Measurements from ENCODE around the gene MYCN. TPM values are rescaled to one million over a fixed set of nuclear protein-coding genes. Genes with fewer than 3 reads are reported as not detected.

MYCN gene
- total and polyA plus RNA-seq, 4 donors: 0.16 to 1.3 TPM; not detected in 2

DNA sequence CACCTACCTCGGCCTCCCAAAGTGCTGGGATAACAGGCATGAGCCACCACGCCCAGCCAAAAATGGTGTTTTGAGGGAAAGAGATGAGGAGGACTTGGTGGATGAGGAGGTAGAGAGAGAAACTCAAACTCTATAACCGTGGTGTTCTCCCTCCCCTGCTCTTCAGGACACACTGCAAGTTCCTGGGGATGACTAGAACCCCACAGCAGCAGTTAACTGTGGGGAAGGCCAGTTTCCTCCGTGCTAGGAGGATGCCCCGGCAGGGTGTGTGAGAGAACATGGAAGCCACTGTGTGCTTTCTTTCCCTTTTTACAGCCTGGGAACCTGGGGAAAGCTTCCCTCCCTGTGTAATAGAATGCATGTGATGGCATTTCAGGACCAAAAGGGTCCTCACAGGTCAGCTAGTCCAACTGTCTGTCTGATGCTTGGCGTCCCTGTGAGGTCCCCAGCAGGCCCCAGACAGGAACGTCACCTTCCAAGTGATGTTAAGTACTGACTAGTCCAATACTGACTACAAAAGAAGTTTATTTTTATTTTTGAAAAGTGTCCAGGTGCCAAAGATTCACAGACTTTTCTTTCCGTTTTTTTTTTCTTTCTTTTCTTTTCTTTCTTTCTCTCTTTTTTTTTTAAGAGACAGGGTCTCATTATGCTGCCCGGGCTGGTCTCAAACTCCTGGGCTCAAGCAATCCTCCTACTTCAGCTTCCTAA is 38.9 kb downstream of the MYCN start:
- no peak overlapping the region for H3K9ac ChIP-seq (ENCODE audit: low read depth in 1 of 2, low read length in 2 of 2)
- H3K27ac ChIP-seq (ENCODE audit: low read depth in 1 of 2, low read length in 2 of 2): no peak overlapping the region
- no peaks in the 10 kb centered on the region for H3K4me1 ChIP-seq (ENCODE audit: control insufficient read depth in 4 of 4, insufficient read depth in 4 of 4, low read length in 3 of 4)
- no peak overlapping the region for H3K4me3 ChIP-seq (ENCODE audit: low read depth in 1 of 3, low read length in 3 of 3)
- no peaks in the 10 kb centered on the region for H3K36me3 ChIP-seq (ENCODE audit: control insufficient read depth in 4 of 4, insufficient read depth in 3 of 4, low read depth in 1 of 4, low read length in 3 of 4)
- no peak for DNase-seq (ENCODE audit: low spot score)
- H3K27me3 ChIP-seq (ENCODE audit: control insufficient read depth in 4 of 4, insufficient read depth in 4 of 4, low read length in 3 of 4): peaks cover 0 to 4% (median 0%) of the 10 kb centered on the region in 4 donors
- TF ChIP-seq RXRA (IDR thresholded peaks at IDR 0.05): no peak
- TF ChIP-seq EGR1 (IDR thresholded peaks at IDR 0.05; ENCODE audit: low read depth in 2 of 2): no peak
- no peak for TF ChIP-seq FOXA2 (IDR thresholded peaks at IDR 0.05)
- TF ChIP-seq, protein P1, sequence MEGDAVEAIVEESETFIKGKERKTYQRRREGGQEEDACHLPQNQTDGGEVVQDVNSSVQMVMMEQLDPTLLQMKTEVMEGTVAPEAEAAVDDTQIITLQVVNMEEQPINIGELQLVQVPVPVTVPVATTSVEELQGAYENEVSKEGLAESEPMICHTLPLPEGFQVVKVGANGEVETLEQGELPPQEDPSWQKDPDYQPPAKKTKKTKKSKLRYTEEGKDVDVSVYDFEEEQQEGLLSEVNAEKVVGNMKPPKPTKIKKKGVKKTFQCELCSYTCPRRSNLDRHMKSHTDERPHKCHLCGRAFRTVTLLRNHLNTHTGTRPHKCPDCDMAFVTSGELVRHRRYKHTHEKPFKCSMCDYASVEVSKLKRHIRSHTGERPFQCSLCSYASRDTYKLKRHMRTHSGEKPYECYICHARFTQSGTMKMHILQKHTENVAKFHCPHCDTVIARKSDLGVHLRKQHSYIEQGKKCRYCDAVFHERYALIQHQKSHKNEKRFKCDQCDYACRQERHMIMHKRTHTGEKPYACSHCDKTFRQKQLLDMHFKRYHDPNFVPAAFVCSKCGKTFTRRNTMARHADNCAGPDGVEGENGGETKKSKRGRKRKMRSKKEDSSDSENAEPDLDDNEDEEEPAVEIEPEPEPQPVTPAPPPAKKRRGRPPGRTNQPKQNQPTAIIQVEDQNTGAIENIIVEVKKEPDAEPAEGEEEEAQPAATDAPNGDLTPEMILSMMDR (IDR thresholded peaks at IDR 0.05; ENCODE audit: low read depth, low read length, missing input control): no peak
- no peak for TF ChIP-seq TAF1 (conservative IDR thresholded peaks at IDR 0.05)
- H3K9me3 ChIP-seq (ENCODE audit: control insufficient read depth in 4 of 4, low read length in 3 of 4): no peaks in the 10 kb centered on the region
- WGBS: 82% methylated on average over 9 of the region's 9 CpGs

GRCh38 chr2:15979759-15980604 is 39.6 kb downstream of the MYCN start:
- H3K9ac ChIP-seq (ENCODE audit: low read depth in 1 of 2, low read length in 2 of 2): no peak overlapping the region
- 88% methylated on average over 9 of the region's 9 CpGs for WGBS
- no peaks in the 10 kb centered on the region for H3K4me1 ChIP-seq (ENCODE audit: control insufficient read depth in 4 of 4, insufficient read depth in 4 of 4, low read length in 3 of 4)
- H3K4me3 ChIP-seq (ENCODE audit: low read depth in 1 of 3, low read length in 3 of 3): no peak overlapping the region
- TF ChIP-seq RAD21 (IDR thresholded peaks at IDR 0.05) (no peak), HNF4A (conservative IDR thresholded peaks at IDR 0.05) (no peak), FOXA2 (IDR thresholded peaks at IDR 0.05) (no peak), HNF4G (IDR thresholded peaks at IDR 0.05) (no peak), EGR1 (IDR thresholded peaks at IDR 0.05; ENCODE audit: low read depth in 2 of 2) (no peak), GABPA (IDR thresholded peaks at IDR 0.05 in 1 of 2, conservative IDR thresholded peaks at IDR 0.05 in 1 of 2) (no peak)
- TF ChIP-seq, protein P1 (IDR thresholded peaks at IDR 0.05; ENCODE audit: low read depth, low read length, missing input control): no peak
- TF ChIP-seq, protein P2, sequence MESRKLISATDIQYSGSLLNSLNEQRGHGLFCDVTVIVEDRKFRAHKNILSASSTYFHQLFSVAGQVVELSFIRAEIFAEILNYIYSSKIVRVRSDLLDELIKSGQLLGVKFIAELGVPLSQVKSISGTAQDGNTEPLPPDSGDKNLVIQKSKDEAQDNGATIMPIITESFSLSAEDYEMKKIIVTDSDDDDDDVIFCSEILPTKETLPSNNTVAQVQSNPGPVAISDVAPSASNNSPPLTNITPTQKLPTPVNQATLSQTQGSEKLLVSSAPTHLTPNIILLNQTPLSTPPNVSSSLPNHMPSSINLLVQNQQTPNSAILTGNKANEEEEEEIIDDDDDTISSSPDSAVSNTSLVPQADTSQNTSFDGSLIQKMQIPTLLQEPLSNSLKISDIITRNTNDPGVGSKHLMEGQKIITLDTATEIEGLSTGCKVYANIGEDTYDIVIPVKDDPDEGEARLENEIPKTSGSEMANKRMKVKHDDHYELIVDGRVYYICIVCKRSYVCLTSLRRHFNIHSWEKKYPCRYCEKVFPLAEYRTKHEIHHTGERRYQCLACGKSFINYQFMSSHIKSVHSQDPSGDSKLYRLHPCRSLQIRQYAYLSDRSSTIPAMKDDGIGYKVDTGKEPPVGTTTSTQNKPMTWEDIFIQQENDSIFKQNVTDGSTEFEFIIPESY (IDR thresholded peaks at IDR 0.05): no peak
- H3K27me3 ChIP-seq (ENCODE audit: control insufficient read depth in 4 of 4, insufficient read depth in 4 of 4, low read length in 3 of 4): peaks cover 0 to 4% (median 0%) of the 10 kb centered on the region in 4 donors
- DNase-seq (ENCODE audit: low spot score): no peak
- H3K9me3 ChIP-seq (ENCODE audit: control insufficient read depth in 4 of 4, low read length in 3 of 4): no peaks in the 10 kb centered on the region
- no peaks in the 10 kb centered on the region for H3K36me3 ChIP-seq (ENCODE audit: control insufficient read depth in 4 of 4, insufficient read depth in 3 of 4, low read depth in 1 of 4, low read length in 3 of 4)
- no peak overlapping the region for H3K27ac ChIP-seq (ENCODE audit: low read depth in 1 of 2, low read length in 2 of 2)
